Activated CD8-positive, alpha-beta T cell treated with anti-CD3 and anti-CD28 coated beads for 36 hours (primary cell): ENCODE results near the gene SORBS2. TPM values are rescaled to one million over a fixed set of nuclear protein-coding genes. Genes with fewer than 3 reads are reported as not detected.

Experiments
- ATAC-seq: fragments of 200-7000 bp; cut with Tn5 transposase; one replicate; pipeline ENCODE4 v1.10.0; 2021; ENCODE audit warnings: mild to moderate bottlenecking, moderate library complexity
- CTCF ChIA-PET: fragments of 350-600 bp; sonication (Branson Sonifier 250); formaldehyde crosslinking; loops from one replicate; lab custom pipeline; 2021; ENCODE audit warnings: antibody characterized with exemption; lab: Charles Lee
- POLR2A ChIA-PET: fragments of 350-600 bp; sonication (Branson Sonifier 250); formaldehyde crosslinking; loops from one replicate; lab custom pipeline; 2021; ENCODE audit warnings: antibody characterized with exemption; lab: Charles Lee
- DNase-seq: peaks from one replicate; pipeline ENCODE4 v3.0.0-alpha.2; 2020
- H3K27ac Mint-ChIP-seq: one replicate; pipeline ENCODE4 v1.8.0; 2021; ENCODE audit warnings: mild to moderate bottlenecking, mixed read lengths
- H3K27me3 Mint-ChIP-seq: one replicate; pipeline ENCODE4 v1.8.0; 2021; ENCODE audit warnings: mixed read lengths
- H3K36me3 Mint-ChIP-seq: one replicate; pipeline ENCODE4 v1.8.0; 2021; ENCODE audit warnings: low read depth, mixed read lengths
- H3K4me1 Mint-ChIP-seq: one replicate; pipeline ENCODE4 v1.8.0; 2021; ENCODE audit warnings: low read depth, mixed read lengths
- H3K4me3 Mint-ChIP-seq: one replicate; pipeline ENCODE4 v1.8.0; 2021; ENCODE audit warnings: mild to moderate bottlenecking, moderate library complexity, mixed read lengths
- H3K9me3 Mint-ChIP-seq: one replicate; pipeline ENCODE4 v1.8.0; 2021; ENCODE audit warnings: mixed read lengths
- intact Hi-C: fragments of 100-400 bp; cut with micrococcal nuclease; formaldehyde crosslinking; loops from one replicate; pipeline ENCODE4 v1.10.0; 2022
- total RNA-seq, 2 experiments: library from RNA; stranded (reverse); gene quantifications; one replicate each; pipeline ENCODE4 v1.2.3, GENCODE V29; 2021
- TF ChIP-seq, protein P1 (sequence below): fragments of 200-600 bp; IDR thresholded peaks from one replicate; pipeline ENCODE4 v1.8.0; 2022; ENCODE audit warnings: antibody characterized with exemption, mild to moderate bottlenecking

Gene SORBS2
- total RNA-seq, 2 experiments from 2014 or later = not detected

DNA sequence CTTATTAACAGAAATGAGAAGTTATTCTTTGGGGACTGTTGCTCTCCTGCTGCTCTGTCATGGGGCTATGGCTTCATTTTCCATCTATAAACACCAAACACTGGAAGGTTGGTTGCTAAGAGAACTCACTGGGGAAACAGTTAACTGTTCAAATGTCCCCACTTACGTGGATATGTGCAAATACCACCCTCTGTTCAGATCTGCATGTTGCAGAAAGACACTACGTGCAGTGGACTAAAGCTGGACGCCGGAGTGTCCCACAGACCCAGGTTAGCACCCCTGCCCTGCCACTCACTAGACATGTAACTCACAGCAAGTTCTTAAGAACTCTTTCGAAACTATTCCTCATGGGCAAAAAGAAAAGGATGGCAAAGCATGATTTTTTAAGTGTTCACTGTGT is 62.1 kb downstream of the SORBS2 start:
- ChIA-PET CTCF (no interaction called here), POLR2A (no interaction called here)
- Mint-ChIP-seq H3K4me3 (no peak overlapping the region), H3K9me3 (no peaks in the 10 kb centered on the region), H3K27ac (no peak overlapping the region), H3K36me3 (no peaks in the 10 kb centered on the region), H3K27me3 (peaks cover 2% of the 10 kb centered on the region), H3K4me1 (no peaks in the 10 kb centered on the region)
- no peak for DNase-seq
- intact Hi-C loops = no loop called here
- TF ChIP-seq, protein P1, sequence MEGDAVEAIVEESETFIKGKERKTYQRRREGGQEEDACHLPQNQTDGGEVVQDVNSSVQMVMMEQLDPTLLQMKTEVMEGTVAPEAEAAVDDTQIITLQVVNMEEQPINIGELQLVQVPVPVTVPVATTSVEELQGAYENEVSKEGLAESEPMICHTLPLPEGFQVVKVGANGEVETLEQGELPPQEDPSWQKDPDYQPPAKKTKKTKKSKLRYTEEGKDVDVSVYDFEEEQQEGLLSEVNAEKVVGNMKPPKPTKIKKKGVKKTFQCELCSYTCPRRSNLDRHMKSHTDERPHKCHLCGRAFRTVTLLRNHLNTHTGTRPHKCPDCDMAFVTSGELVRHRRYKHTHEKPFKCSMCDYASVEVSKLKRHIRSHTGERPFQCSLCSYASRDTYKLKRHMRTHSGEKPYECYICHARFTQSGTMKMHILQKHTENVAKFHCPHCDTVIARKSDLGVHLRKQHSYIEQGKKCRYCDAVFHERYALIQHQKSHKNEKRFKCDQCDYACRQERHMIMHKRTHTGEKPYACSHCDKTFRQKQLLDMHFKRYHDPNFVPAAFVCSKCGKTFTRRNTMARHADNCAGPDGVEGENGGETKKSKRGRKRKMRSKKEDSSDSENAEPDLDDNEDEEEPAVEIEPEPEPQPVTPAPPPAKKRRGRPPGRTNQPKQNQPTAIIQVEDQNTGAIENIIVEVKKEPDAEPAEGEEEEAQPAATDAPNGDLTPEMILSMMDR = no peak
- no peak for ATAC-seq

DNA sequence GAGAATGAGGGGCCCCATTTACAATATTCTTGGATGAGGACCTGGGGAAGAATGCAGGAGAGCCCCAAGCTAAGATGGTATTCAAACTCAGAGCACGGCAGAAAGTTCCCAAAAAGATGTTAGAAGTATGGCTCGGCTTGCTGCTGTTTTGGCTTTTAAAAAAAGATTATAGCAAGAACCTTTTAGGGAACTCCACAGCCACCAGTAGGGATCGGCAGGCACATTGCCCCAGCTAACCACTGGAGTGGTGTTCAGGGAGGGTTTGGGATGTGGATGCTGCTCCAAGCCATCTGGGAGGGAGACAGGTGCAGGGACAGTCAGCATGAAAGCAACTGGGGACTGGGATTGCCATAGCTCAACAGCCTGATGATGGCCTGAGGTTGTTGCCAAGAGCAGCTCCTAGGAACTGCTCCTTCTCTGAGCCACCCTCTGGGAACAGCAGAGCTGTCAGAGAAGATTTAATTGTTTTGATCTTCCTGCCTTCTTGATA is 63.0 kb downstream of the SORBS2 start:
- CTCF ChIA-PET = interaction anchor here (1.0 kb wide), 1 partner anchor 289 kb away, joined by 3 read pairs; no protein-coding TSS in a partner anchor
- DNase-seq (no peak), ATAC-seq (no peak)
- Mint-ChIP-seq H3K27me3 (peaks cover 2% of the 10 kb centered on the region), H3K4me1 (no peaks in the 10 kb centered on the region), H3K36me3 (no peaks in the 10 kb centered on the region), H3K4me3 (no peak overlapping the region), H3K27ac (no peak overlapping the region), H3K9me3 (no peaks in the 10 kb centered on the region)
- TF ChIP-seq, protein P1 = no peak
- intact Hi-C loops = no loop called here
- POLR2A ChIA-PET = no interaction called here

DNA sequence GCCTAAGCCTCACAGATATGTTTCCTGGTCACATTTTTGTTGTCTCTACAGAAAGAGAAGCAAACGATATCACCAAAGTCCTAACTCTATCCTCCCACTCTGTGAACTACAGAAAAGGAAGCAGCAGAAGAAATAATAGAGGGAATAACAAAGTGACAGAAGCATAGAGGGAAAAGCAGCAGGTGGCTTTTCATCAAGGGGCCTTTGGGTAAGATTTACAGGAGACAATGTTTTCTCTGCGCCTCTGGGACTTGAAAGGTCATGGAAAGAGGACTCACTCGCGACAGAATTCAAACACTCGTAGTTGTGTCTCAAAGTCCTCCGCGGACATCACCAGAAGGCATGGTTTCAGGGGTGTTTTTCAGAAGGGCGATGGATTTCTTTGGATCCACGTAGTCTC is 66.1 kb downstream of the SORBS2 start:
- ATAC-seq (no peak), DNase-seq (no peak)
- Mint-ChIP-seq H3K36me3 (no peaks in the 10 kb centered on the region), H3K9me3 (no peaks in the 10 kb centered on the region), H3K4me3 (no peak overlapping the region), H3K27me3 (peaks cover 5% of the 10 kb centered on the region), H3K27ac (no peak overlapping the region), H3K4me1 (no peaks in the 10 kb centered on the region)
- ChIA-PET POLR2A (no interaction called here), CTCF (no interaction called here)
- intact Hi-C loops = no loop called here
- TF ChIP-seq, protein P1 = no peak

DNA sequence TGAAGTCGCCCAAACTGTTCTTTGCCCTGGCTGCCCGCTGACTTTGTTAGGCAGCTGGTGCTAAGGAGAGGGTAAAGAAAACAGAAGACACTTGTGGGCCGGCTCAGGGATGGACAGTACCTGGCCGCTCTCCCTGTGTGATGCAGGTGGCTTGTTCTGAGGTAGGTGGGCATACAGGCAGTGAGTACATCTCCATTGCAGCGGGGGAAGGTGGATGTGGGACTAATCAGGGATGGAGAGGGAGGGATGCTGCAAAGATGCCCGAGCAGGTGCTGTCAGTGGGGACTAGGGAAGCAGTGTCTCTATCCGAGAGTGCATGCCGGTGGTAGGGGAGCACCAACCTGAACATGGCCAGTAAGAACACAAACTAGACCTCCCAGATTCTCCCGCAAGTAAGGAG is 67.0 kb downstream of the SORBS2 start:
- Mint-ChIP-seq H3K9me3 (no peaks in the 10 kb centered on the region), H3K4me3 (no peak overlapping the region)
- intact Hi-C loops = no loop called here

DNA sequence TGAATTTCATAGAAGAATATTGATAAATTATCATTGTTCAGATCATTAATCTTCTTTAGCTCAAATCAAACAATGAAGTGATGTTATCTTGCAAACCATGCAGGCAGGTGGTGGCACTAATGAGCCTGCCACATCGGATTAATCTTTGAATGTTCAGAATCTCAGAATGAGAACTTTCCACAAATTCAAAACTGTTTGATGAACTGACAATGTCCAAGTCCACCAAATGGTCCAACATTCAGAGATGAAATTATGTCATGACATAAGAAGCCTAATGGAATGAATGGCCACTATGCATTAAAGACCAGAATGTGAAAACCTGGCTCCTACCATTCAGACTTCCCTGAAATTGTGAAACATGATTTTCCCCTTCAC is 67.5 kb downstream of the SORBS2 start:
- Mint-ChIP-seq H3K9me3 (no peaks in the 10 kb centered on the region), H3K4me1 (no peaks in the 10 kb centered on the region), H3K36me3 (no peaks in the 10 kb centered on the region), H3K4me3 (no peak overlapping the region), H3K27ac (no peak overlapping the region), H3K27me3 (peaks cover 4% of the 10 kb centered on the region)
- DNase-seq (no peak), ATAC-seq (no peak)
- TF ChIP-seq, protein P1 = no peak
- intact Hi-C loops = no loop called here
- POLR2A ChIA-PET = no interaction called here
- CTCF ChIA-PET = no interaction called here

More for the DNA sequence above, 67.0 kb downstream of the SORBS2 start:
- TF ChIP-seq, protein P1 = no peak
- Mint-ChIP-seq H3K27me3 (peaks cover 5% of the 10 kb centered on the region), H3K4me1 (no peaks in the 10 kb centered on the region), H3K27ac (no peak overlapping the region), H3K36me3 (no peaks in the 10 kb centered on the region)
- CTCF ChIA-PET = no interaction called here
- ATAC-seq (no peak), DNase-seq (no peak)
- POLR2A ChIA-PET = no interaction called here
